Right lobe of liver (tissue), 6 donors: ENCODE data around the gene ZNF474. TPM values are rescaled to one million over a fixed set of nuclear protein-coding genes. Genes with fewer than 3 reads are reported as not detected.

ENCODE experiments used
- ATAC-seq, 4 donors: fragments of 200-7000 bp; cut with Tn5 transposase; one replicate each; pipeline ENCODE4 v1.9.1; 2020; ENCODE audit warnings: mild to moderate bottlenecking in 4 of 4, moderate library complexity in 4 of 4
- DNase-seq, 3 donors: peaks; one replicate each; pipeline ENCODE4 v3.0.0-alpha.2; 2020
- H3K27ac ChIP-seq, 3 donors: fragments of 200-600 bp; one replicate each; pipeline ENCODE4 v1.8.0; 2022
- H3K27me3 ChIP-seq, 2 donors: fragments of 200-600 bp; one replicate each; pipeline ENCODE4 v1.8.0; 2022
- H3K36me3 ChIP-seq, 4 donors: fragments of 200-600 bp; sonication (generic) in 1 of 4; one replicate each; pipeline versions ENCODE4 v1.5.1 to v1.8.0; 2017 to 2022; ENCODE audit warnings: control low read depth in 1 of 4
- H3K4me1 ChIP-seq, 4 donors: fragments of 200-600 bp; sonication (generic) in 1 of 4; one replicate each; pipeline versions ENCODE4 v1.5.1 to v1.8.0; 2017 to 2022; ENCODE audit warnings: control low read depth in 1 of 4
- H3K4me3 ChIP-seq, 3 donors: fragments of 200-600 bp; one replicate each; pipeline ENCODE4 v1.8.0; 2022
- H3K9me3 ChIP-seq, 4 donors: fragments of 200-600 bp; sonication (generic) in 1 of 4; one replicate each; pipeline versions ENCODE4 v1.5.1 to v1.8.0; 2017 to 2022; ENCODE audit warnings: control low read depth in 1 of 4
- CTCF ChIP-seq, 4 donors: fragments of 200-600 bp in 3 of 4; fragments of 450-650 bp in 1 of 4; IDR thresholded peaks; one replicate each; pipeline versions ENCODE4 v1.5.1 to v1.8.0; 2016 to 2022; ENCODE audit warnings: antibody characterized with exemption in 4 of 4, mild to moderate bottlenecking in 2 of 4
- POLR2A ChIP-seq: fragments of 450-650 bp; IDR thresholded peaks from one replicate; pipeline ENCODE4 v1.6.1; 2017; ENCODE audit warnings: antibody characterized with exemption, mild to moderate bottlenecking
- WGBS: methylation state at CpG from one replicate; pipeline ENCODE4 v1.1.6; 2018; ENCODE audit warnings: low coverage, low lambda C conversion rate; ENCODE audit not compliant: insufficient coverage; ENCODE audit errors: missing lambda C conversion rate; 5-methylcytosine and 5-hydroxymethylcytosine counted together
- intact Hi-C, 2 donors: fragments of 100-400 bp; cut with DNase I; formaldehyde crosslinking; loops; one replicate each; pipeline versions ENCODE4 v1.11.2 to v1.14.1; 2022
- total RNA-seq, 6 experiments: library from RNA; depleted of rRNA in 2 of 6; stranded (reverse); fragments of >200 nt in 2 of 6; fragmentation: NEBNext Ultra II Directional in 3 of 6; extraction: Animal tissue kit (Norgen Biotek cat#: 25700) in 3 of 6; gene quantifications; one replicate each; pipeline versions ENCODE4 v1.1.0 to v1.2.4, GENCODE V29; 2016 to 2023
- donor health status: DM: no; HTN: yes; CAD: no.
- donor health status: DM: no; HTN: no; CAD: no.
- donor health status: DM: no; HTN: no; CAD: no.
- donor health status: DM: no; HTN: yes; CAD: no.
- donor health status: DM: no; HTN: yes; CAD: no.

The ZNF474 gene
- total RNA-seq, 6 experiments from 2014 or later, result 0.12 TPM; not detected in 5

- DNase-seq (no peak), ATAC-seq (no peak)
- intact Hi-C loops, result no loop called here
These were observed 25.1 kb downstream of the ZNF474 start for GRCh38 chr5:122154491-122154890.

GRCh38 chr5:122154910-122155309 lies 25.6 kb downstream of the ZNF474 start:
- intact Hi-C loops, result no loop called here
- no peaks in the 10 kb centered on the region for H3K4me1 ChIP-seq
- TF ChIP-seq POLR2A (no peak), CTCF (IDR thresholded peaks at IDR 0.05) (no peak)
- H3K9me3 ChIP-seq, result no peaks in the 10 kb centered on the region
- no peak overlapping the region for H3K27ac ChIP-seq
- no peak for DNase-seq
- no peak overlapping the region for H3K4me3 ChIP-seq
- 67% methylated on average over 2 of the region's 7 CpGs for WGBS
- H3K27me3 ChIP-seq, result no peaks in the 10 kb centered on the region
- ATAC-seq, result no peak
- no peaks in the 10 kb centered on the region for H3K36me3 ChIP-seq

More at GRCh38 chr5:122154491-122154890, 25.1 kb downstream of the ZNF474 start:
- no peaks in the 10 kb centered on the region for H3K4me1 ChIP-seq
- no peaks in the 10 kb centered on the region for H3K27me3 ChIP-seq
- no peaks in the 10 kb centered on the region for H3K9me3 ChIP-seq
- no peak overlapping the region for H3K27ac ChIP-seq
- H3K4me3 ChIP-seq, result no peak overlapping the region
- no peaks in the 10 kb centered on the region for H3K36me3 ChIP-seq
- TF ChIP-seq POLR2A (no peak), CTCF (IDR thresholded peaks at IDR 0.05) (no peak)
- WGBS, result 67% methylated on average over 5 of the region's 5 CpGs

GRCh38 chr5:122155546-122155945 lies 26.2 kb downstream of the ZNF474 start:
- ATAC-seq (no peak), DNase-seq (no peak)
- intact Hi-C loops, result no loop called here
- no peak overlapping the region for H3K4me3 ChIP-seq
- H3K9me3 ChIP-seq, result no peaks in the 10 kb centered on the region
- H3K4me1 ChIP-seq, result no peaks in the 10 kb centered on the region
- H3K27ac ChIP-seq, result no peak overlapping the region
- no peaks in the 10 kb centered on the region for H3K27me3 ChIP-seq
- H3K36me3 ChIP-seq, result no peaks in the 10 kb centered on the region
- TF ChIP-seq CTCF (IDR thresholded peaks at IDR 0.05) (no peak), POLR2A (no peak)
- WGBS, result 80% methylated on average over 3 of the region's 3 CpGs

- H3K27ac ChIP-seq, result no peak overlapping the region
These were observed 27.5 kb downstream of the ZNF474 start for GRCh38 chr5:122156724-122157325.

More at GRCh38 chr5:122156724-122157325, 27.5 kb downstream of the ZNF474 start:
- no peak overlapping the region for H3K4me3 ChIP-seq
- no peaks in the 10 kb centered on the region for H3K9me3 ChIP-seq
- DNase-seq (no peak), ATAC-seq (peak in 2 of 4 donors; percentile 34 to 39)
- intact Hi-C loops, result no loop called here
- 56% methylated on average over 1 of the region's 1 CpG for WGBS
- no peaks in the 10 kb centered on the region for H3K27me3 ChIP-seq
- H3K36me3 ChIP-seq, result no peaks in the 10 kb centered on the region
- TF ChIP-seq POLR2A (no peak), CTCF (IDR thresholded peaks at IDR 0.05) (peak in 3 of 4 donors; percentile 23 to 42 (median 33))
- no peaks in the 10 kb centered on the region for H3K4me1 ChIP-seq
